ENCODE data around the gene TAF4B. TPM values are rescaled to one million over a fixed set of nuclear protein-coding genes. Genes with fewer than 3 reads are reported as not detected.

The TAF4B gene
- total RNA-seq, 6 donors from 2014 or later = 2.9 to 9.7 (median 6.4) TPM

DNA sequence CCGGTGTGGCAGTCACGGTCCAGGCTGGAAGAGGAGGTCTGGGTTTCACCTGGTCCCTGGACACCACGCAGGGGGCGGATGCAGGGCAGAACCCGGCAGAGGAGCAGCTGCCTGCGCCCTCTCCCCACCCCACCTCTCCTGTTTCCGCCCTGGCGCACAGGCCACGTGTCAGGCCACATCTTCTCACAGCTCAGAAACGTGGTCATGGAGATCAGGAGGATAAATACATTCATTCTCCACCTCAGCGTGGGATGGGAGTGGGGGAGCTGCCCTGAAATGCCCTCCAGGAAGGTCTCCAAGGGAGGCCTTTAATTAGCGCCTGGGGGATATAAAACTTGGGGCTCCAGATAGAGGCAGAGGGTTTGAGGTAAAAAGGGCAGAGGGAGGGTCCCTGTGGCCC is 180.1 kb downstream of the TAF4B start:
- no peaks in the 10 kb centered on the region for H3K4me1 ChIP-seq
- no peaks in the 10 kb centered on the region for H3K9me3 ChIP-seq
- WGBS, 2 donors = 87 to 88% methylated on average over 11 to 12 of the region's 12 CpGs
- DNase-seq (peak in 1 of 2 donors; percentile 53), ATAC-seq (ENCODE audit: low FRiP score in 2 of 2) (no peak)
- no peak overlapping the region for H3K4me3 ChIP-seq
- TF ChIP-seq POLR2A (IDR thresholded peaks at IDR 0.05) (no peak), POLR2AphosphoS5 (IDR thresholded peaks at IDR 0.05) (no peak), EP300 (IDR thresholded peaks at IDR 0.05) (no peak), CTCF (IDR thresholded peaks at IDR 0.05) (no peak)
- no peaks in the 10 kb centered on the region for H3K27me3 ChIP-seq
- H3K27ac ChIP-seq = no peak overlapping the region
- no peaks in the 10 kb centered on the region for H3K36me3 ChIP-seq

- H3K9me3 ChIP-seq = no peaks in the 10 kb centered on the region
- DNase-seq = no peak
- no peak overlapping the region for H3K4me3 ChIP-seq
- WGBS, 2 donors = 75 to 79% methylated on average over 15 of the region's 15 CpGs
- H3K27me3 ChIP-seq = no peaks in the 10 kb centered on the region
- ATAC-seq (ENCODE audit: low FRiP score in 2 of 2) = peak in 1 of 2 donors; percentile 5
- H3K36me3 ChIP-seq = no peaks in the 10 kb centered on the region
- no peak overlapping the region for H3K27ac ChIP-seq
- no peaks in the 10 kb centered on the region for H3K4me1 ChIP-seq
- TF ChIP-seq EP300 (IDR thresholded peaks at IDR 0.05) (no peak), POLR2A (IDR thresholded peaks at IDR 0.05) (no peak), CTCF (IDR thresholded peaks at IDR 0.05) (no peak), POLR2AphosphoS5 (IDR thresholded peaks at IDR 0.05) (no peak)
Observed at GRCh38 chr18:26406854-26407517, 180.7 kb downstream of the TAF4B start.

GRCh38 chr18:26407736-26408601 is 181.7 kb downstream of the TAF4B start:
- no peak overlapping the region for H3K27ac ChIP-seq
- ATAC-seq (ENCODE audit: low FRiP score in 2 of 2) (no peak), DNase-seq (no peak)
- 86 to 90% methylated on average over 16 of the region's 16 CpGs for WGBS, 2 donors
- H3K4me1 ChIP-seq = no peaks in the 10 kb centered on the region
- no peaks in the 10 kb centered on the region for H3K36me3 ChIP-seq
- no peak overlapping the region for H3K4me3 ChIP-seq
- H3K27me3 ChIP-seq = no peaks in the 10 kb centered on the region
- TF ChIP-seq POLR2A (IDR thresholded peaks at IDR 0.05) (no peak), EP300 (IDR thresholded peaks at IDR 0.05) (no peak), CTCF (IDR thresholded peaks at IDR 0.05) (no peak), POLR2AphosphoS5 (IDR thresholded peaks at IDR 0.05) (no peak)
- no peaks in the 10 kb centered on the region for H3K9me3 ChIP-seq

DNA sequence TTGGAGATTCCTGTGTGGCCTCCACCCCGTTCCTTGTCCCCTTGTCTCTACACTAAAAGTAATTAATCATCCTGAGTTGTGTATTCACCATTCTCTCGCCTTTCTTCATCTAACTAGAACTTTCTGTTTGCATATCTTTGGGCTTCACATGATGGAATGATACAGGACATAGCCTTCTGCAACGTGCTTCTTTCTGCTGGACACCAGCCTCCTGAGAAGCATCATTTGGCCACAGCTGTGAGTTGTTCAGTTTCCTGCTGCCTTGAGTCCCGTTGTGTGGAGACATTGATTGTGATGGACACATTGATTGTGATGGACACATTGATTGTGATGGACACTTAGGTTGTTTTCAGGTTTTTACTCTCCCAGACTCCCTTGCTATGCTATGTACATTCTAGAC is 182.8 kb downstream of the TAF4B start:
- DNase-seq (no peak), ATAC-seq (ENCODE audit: low FRiP score in 2 of 2) (no peak)
- H3K27ac ChIP-seq = no peak overlapping the region
- TF ChIP-seq POLR2A (IDR thresholded peaks at IDR 0.05) (no peak), POLR2AphosphoS5 (IDR thresholded peaks at IDR 0.05) (no peak), CTCF (IDR thresholded peaks at IDR 0.05) (no peak), EP300 (IDR thresholded peaks at IDR 0.05) (no peak)
- H3K36me3 ChIP-seq = no peaks in the 10 kb centered on the region
- H3K4me1 ChIP-seq = no peaks in the 10 kb centered on the region
- 65 to 68% methylated on average over 4 of the region's 4 CpGs for WGBS, 2 donors
- H3K27me3 ChIP-seq = no peaks in the 10 kb centered on the region
- no peaks in the 10 kb centered on the region for H3K9me3 ChIP-seq
- H3K4me3 ChIP-seq = no peak overlapping the region

Data from upper lobe of left lung (tissue), 6 donors.